NCI-H2171 (cell line): Measurements from ENCODE around the gene RPGR.

Experiments used
- DNase-seq: peaks from one replicate; lab custom pipeline; 2025; lab: John Stamatoyannopoulos, UW

Gene RPGR

DNA sequence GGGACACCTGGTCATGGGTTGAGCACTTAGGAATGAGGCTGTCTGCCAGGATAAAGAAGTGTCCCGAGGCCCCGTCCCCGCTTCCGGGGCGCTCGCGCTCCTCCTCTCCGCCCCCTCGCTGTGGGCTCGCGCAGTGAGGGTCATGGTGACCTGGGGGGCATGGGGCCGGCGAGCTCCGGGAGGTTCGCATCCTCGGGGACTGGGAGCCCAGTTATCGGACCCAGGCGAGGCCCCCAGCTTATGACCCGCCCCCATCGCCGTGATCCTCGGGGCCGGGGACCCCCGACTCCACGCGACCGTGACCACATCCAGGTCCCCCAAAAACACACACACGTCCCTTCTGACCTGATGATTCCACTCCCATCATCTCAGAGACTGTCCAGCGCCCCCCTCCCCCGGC is 71.3 kb downstream of the RPGR start:
- no peak for DNase-seq

DNA sequence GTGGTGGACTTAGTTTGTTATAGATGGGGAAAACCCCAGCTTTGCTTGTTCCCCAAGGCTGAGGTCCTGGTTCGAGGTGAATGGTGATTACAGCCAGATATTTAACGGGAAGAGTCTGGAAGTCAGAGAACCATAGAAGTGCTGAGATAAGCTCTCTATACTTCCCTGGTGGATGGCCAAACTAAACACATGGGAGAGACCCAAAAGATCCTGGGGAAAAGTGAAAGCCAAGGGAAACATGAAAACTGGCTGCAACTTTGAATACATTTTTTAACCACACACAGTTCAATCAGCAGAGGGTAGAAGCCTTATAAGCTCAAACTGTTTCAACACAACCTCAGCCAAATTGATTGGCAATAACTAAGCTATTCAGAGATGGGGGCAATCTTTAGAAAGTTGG is 77.3 kb downstream of the RPGR start:
- DNase-seq = no peak

DNA sequence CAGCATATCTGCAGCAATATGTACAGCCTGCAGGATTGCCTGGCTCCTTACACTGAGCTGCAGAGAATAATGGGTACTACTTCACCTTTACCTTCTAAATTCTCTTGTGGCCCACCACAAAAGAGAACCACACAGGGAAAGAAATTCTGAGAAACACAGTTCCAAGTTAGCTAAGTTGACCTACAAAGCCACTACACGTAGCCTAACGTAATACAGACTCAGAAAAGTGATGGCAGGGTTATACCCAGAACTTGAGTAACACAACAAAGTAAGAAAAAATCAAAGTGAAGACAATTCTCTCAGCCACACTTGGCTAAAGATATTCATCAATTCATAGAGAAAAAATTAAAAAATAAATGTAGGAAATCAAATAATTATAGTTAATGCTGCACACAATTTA is 80.3 kb downstream of the RPGR start:
- no peak for DNase-seq

DNA sequence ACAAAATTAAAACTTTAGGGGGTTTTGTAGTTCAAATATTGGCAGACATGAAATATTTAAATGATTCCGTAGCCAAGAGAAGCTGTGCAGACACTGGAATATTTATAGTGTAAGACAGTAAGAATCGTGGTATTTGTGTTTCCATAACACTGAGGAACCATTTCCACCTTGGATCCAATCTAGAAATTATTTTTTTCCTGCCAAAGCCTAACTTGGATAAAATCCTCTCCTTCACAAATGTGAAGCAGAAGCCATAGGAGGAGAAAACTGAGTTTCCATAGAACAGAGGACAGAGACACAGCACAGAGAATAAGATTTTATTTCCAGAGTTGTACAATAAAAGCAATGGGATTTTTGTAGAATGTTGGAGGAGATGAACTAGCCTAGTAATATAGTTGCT is 86.8 kb downstream of the RPGR start:
- no peak for DNase-seq

DNA sequence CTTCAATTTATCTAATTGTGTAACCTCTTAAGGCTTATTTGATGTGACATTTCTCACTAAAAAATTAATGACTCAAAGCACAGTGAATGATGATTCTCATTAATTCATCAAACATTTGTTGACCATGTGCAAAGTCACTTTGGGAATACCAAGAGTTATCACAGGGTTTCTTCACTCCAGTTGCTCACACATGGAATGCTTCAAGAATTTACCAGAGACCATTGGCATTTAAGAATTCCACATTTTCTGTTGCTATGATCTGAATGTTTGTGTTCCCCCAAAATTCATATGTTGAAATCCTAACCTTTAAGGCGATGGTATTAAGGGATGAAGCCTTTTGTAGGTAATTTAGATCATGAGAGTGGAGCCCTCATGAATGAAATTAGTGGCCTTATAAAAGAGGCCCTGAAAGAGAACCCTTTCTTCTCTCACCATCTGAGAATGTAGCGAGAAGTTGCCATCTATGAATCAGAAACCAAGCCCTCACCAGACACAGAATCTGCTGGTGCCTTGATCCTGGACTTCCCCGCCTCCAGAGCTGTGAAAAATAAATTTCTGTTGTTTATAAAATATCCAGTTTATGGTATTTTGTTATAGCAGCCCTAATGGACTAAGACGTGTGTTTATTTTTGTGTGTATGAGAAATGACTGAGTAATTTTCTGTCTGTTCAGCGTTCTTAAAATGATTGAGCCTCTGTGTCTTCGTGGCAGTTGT is 90.3 kb downstream of the RPGR start:
- no peak for DNase-seq

DNA sequence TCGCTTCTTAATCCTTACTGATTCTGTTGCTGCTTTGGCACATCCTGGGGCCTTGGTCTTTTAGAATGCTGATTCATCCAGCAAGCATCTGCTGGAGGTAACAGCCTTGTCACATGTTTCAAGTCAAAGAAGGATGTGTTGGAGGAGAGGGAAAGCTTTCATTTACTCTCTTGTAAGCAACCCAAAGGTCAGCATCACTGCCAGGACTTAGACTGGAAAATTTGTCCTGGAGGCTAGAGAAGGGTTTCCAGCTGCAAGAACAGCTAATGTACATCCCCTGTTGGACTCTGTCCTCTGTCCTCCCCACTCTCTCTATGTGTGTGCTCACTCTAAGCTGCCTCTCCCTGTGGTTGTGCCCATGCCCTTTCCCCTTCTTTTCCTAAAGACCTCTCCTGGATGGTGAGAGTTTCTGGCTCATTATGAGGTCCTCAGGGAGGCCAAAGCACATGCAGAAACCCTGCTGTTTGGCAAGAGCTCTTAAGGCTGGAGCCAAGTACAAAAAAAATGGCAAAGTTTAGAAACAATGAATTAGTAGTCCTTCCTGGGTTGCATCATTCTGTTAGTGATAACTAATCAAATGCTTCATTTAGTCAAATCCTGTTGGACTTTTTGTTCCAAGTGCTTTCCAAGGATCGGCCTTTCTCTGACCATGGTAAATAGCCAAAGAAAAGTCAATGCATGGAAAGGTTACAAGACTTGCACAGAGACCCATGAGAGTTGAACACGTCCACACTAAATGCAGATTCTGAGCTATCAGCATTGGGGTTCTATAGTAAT is 93.2 kb downstream of the RPGR start:
- no peak for DNase-seq

DNA sequence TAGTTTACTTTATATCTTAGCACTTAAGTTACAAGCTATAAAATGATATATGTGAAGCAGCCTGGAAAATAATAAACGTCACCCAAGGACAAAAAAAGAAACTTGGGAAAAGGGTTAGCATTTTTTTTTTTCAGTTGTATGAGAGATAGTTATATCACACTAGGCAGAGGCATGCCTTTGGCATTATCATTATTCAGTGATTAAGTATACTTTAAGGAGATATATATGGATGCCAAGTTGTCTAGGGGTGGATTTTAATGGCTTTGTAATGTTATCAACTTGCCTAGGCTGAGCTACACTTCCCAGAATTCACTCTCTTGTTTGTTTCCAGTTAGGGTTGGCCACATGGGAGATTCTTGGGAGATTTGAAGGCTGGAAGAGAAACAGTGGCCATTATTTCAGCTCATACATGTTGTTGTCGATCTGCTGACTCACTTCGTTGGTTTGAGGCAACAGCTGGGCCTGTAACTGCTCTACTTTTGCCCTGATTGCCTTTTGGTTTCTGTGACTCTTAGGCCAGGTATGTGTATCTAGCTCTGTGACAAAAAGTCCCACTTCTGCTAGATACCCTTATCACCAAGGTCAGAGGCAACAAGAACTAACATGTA is 95.1 kb downstream of the RPGR start:
- DNase-seq = no peak

DNA sequence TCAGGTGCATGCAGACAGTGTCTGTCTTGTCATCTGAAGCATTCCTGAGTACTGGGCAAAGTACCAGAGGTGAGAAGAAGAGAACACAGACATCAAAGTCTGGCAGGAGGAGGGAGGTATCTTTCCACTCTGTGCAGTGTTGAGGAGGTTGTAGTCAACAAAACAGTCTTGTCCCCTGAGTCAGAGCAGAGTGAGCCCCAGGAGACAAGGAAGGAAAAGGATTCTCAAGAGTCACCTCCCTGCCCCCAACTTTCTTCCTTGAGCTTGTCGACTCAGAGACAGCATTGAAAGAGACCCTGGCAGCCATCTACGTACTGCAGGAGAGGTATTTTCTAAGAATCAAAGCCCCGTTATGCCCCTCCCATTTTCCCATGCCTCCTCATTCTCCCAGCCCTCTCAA is 102.2 kb downstream of the RPGR start:
- no peak for DNase-seq

DNA sequence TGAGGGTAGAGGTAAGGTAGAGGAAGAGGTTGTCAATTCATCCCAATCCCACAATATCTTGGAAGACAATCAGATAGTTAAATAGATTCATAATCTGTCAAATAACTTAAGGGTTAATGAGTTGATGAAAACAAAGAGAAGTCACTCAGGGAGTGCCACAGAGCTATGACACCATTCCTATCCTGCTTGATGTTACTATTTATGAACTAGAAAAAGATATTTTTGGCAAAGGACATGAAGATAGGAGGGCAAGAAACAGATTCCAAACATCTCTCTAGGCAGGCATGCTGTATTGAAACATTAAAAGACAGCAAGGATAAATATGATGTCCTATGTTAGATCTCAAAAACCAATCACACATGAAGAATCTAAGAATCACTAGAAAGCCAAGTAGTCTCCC is 103.1 kb downstream of the RPGR start:
- no peak for DNase-seq

DNA sequence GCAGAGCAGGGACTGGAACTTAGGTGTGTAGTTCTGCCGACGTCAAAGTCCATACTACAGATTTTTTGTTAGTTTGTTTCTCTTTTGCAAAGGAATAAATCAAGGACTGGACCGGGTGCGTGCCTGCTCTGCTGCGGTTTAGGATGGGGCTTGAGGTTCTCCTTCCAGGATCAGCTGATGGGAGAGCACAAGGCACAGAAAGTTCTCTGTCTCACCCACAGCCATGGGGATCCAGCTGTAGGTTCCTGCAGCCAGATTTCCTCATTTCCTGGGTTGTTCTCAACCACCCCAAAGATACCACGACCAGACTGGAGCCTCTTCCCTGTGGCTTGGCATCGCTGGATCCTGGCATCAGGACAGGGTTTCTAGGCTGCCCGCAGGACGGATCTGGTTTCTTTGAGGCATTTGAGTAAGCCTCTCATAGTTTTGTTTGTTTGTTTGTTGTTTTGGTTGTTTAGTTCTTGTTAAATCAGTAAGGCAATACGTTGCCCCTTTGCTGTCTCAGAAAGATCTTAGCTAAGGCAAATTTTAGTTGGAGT is 105.8 kb downstream of the RPGR start:
- DNase-seq = no peak

DNA sequence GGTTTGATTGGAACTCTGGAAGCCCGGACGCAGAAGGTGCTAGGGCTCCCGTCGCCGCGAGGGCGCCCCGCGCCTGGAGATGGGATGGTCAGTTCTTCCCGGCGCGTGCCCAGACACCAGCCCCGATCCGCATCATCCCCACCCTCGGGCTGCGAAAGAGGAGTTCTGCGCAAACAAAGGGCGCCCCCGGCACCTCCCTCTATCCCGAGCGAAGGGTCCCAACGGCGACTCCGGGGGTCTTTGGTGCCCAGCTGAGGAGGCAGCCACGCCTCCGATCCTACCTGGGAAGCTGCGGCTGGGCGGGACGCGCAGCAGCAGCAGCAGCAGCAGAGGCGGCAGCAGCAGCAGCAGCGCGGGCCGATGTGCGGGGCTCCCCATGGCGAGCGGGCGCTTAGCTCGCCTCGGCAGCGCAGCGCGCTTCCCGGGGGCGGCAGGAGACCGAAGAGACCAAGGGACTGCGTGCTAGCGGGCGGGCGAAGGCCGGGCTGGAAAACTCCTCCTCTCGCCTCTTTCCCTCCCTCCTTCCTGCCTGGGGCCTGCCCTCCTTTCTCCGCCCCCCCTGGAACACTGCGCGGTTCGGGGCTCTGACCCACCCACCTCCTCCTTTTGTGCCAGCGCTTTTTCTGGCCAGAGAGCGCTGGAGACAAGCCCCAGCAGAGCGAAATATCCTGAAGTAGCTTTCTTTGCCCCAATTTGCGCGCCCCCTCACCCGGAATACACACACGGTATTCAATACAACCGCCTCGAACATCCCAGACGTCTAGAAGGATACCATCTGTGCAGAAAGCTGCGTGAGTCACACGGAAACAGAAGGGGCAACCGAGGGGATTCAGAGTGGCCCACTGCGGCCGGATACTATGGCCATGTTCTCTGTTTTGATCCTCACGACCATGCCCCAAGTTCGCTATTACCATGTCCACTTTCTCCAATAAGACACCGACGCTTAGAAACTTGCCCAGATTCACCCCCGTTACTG is 106.6 kb downstream of the RPGR start, which contains the start of gene SRPX:
SRPX (minus strand) TSS at position 457 of the 976 bp plus-strand sequence; CDS start at position 378, 79 bp downstream.
- peak; percentile 0 for DNase-seq

DNA sequence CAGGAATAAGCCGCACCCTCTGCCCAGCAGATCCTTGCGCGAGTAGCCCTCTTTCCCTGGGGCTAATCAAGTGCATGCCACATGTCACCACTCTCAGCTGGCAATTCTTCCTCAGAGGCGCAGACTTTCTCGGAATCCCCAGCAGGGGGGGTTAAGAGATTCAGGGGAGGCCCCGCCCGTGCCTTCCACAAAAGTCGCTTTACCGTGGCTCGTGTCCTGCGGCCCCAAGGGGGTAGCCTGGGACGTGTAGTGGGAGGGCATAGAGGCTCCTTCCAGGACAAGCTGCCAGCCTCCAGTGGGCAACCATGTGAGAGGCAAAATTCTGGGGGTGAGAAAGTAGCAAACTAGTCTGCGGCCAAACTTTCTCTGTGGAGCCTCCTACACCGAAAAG is 107.3 kb downstream of the RPGR start:
- DNase-seq = peak; percentile 47
